ENCODE results near the gene MCCD1.

The MCCD1 gene

GRCh38 chr6:31573239-31574105, 44.7 kb downstream of the MCCD1 start:
- DNase-seq: no peak

DNA sequence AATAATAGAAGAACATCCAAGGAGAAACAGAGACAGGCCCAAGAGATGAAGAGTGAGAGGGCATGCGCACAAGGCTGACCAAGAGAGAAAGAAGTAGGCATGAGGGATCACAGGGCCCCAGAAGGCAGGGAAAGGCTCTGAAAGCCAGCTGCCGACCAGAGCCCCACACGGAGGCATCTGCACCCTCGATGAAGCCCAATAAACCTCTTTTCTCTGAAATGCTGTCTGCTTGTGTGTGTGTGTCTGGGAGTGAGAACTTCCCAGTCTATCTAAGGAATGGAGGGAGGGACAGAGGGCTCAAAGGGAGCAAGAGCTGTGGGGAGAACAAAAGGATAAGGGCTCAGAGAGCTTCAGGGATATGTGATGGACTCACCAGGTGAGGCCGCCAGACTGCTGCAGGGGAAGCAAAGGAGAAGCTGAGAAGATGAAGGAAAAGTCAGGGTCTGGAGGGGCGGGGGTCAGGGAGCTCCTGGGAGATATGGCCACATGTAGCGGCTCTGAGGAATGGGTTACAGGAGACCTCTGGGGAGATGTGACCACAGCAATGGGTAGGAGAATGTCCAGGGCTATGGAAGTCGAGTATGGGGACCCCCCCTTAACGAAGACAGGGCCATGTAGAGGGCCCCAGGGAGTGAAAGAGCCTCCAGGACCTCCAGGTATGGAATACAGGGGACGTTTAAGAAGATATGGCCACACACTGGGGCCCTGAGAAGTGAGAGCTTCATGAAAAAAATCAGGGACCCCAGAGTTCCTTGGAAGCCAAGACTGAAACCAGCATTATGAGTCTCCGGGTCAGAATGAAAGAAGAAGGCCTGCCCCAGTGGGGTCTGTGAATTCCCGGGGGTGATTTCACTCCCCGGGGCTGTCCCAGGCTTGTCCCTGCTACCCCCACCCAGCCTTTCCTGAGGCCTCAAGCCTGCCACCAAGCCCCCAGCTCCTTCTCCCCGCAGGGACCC, 45.6 kb downstream of the MCCD1 start:
- DNase-seq: no peak

DNA sequence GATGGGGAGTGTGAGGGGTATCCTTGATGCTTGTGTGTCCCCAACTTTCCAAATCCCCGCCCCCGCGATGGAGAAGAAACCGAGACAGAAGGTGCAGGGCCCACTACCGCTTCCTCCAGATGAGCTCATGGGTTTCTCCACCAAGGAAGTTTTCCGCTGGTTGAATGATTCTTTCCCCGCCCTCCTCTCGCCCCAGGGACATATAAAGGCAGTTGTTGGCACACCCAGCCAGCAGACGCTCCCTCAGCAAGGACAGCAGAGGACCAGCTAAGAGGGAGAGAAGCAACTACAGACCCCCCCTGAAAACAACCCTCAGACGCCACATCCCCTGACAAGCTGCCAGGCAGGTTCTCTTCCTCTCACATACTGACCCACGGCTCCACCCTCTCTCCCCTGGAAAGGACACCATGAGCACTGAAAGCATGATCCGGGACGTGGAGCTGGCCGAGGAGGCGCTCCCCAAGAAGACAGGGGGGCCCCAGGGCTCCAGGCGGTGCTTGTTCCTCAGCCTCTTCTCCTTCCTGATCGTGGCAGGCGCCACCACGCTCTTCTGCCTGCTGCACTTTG, 46.7 kb downstream of the MCCD1 start, which contains the start of gene TNF:
TSS of gene TNF (plus strand) at position 231 of the 567 bp plus-strand sequence. CDS start at position 408, 177 bp downstream.
- DNase-seq: no peak

- DNase-seq: no peak
Observed at GRCh38 chr6:31575952-31576685, 47.4 kb downstream of the MCCD1 start.

DNA sequence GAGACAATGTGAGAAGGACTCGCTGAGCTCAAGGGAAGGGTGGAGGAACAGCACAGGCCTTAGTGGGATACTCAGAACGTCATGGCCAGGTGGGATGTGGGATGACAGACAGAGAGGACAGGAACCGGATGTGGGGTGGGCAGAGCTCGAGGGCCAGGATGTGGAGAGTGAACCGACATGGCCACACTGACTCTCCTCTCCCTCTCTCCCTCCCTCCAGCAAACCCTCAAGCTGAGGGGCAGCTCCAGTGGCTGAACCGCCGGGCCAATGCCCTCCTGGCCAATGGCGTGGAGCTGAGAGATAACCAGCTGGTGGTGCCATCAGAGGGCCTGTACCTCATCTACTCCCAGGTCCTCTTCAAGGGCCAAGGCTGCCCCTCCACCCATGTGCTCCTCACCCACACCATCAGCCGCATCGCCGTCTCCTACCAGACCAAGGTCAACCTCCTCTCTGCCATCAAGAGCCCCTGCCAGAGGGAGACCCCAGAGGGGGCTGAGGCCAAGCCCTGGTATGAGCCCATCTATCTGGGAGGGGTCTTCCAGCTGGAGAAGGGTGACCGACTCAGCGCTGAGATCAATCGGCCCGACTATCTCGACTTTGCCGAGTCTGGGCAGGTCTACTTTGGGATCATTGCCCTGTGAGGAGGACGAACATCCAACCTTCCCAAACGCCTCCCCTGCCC, 48.3 kb downstream of the MCCD1 start:
- DNase-seq: no peak

DNA sequence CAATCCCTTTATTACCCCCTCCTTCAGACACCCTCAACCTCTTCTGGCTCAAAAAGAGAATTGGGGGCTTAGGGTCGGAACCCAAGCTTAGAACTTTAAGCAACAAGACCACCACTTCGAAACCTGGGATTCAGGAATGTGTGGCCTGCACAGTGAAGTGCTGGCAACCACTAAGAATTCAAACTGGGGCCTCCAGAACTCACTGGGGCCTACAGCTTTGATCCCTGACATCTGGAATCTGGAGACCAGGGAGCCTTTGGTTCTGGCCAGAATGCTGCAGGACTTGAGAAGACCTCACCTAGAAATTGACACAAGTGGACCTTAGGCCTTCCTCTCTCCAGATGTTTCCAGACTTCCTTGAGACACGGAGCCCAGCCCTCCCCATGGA, 48.8 kb downstream of the MCCD1 start:
- DNase-seq: no peak

GRCh38 chr6:31578184-31579118, 49.7 kb downstream of the MCCD1 start:
- DNase-seq: no peak

- no peak for DNase-seq
Observed at GRCh38 chr6:31579119-31579505, 50.4 kb downstream of the MCCD1 start.
